AG04450 (cell line): ENCODE results near the gene TENT5C. TPM values are rescaled to one million over a fixed set of nuclear protein-coding genes. Genes with fewer than 3 reads are reported as not detected.

Source experiments
- CTCF ChIA-PET: fragments of 300-600, 350-600 bp; formaldehyde crosslinking; extraction: SDS; loops from one replicate; lab custom pipeline; 2022; ENCODE audit warnings: antibody characterized with exemption, inconsistent platforms; lab: Charles Lee
- POLR2A ChIA-PET: fragments of 350-600 bp; formaldehyde crosslinking; extraction: SDS; loops from one replicate; lab custom pipeline; 2021; ENCODE audit warnings: antibody characterized with exemption, inconsistent platforms; lab: Yijun Ruan, JAX
- DNase-seq: peaks from one replicate; pipeline ENCODE4 v3.0.0-alpha.2; 2011; ENCODE audit warnings: low read depth, low spot score
- H3K27ac ChIP-seq: one replicate; pipeline ENCODE4 v1.5.1; 2012; ENCODE audit warnings: low read depth, low read length, control low read depth
- H3K27me3 ChIP-seq: one replicate; pipeline ENCODE4 v1.6.0; 2012; ENCODE audit warnings: low read length; ENCODE audit not compliant: control insufficient read depth, insufficient read depth
- H3K4me3 ChIP-seq: 2 replicates; pipeline ENCODE4 v1.5.1; 2011; ENCODE audit warnings: mild to moderate bottlenecking, low read depth, low read length, control low read depth
- H3K9me3 ChIP-seq: 2 replicates; pipeline ENCODE4 v1.5.1; 2012; ENCODE audit warnings: low read length; ENCODE audit not compliant: control insufficient read depth, insufficient read depth
- polyA plus RNA-seq: library from polyadenylated mRNA; depleted of rRNA; stranded (reverse); fragments of >200 nt; gene quantifications from 2 replicates; pipeline ENCODE4 v1.2.3, GENCODE V29; 2011
- TF ChIP-seq, protein P1 (sequence below): IDR thresholded peaks from 2 replicates; pipeline ENCODE4 v1.5.1; 2011; ENCODE audit warnings: low read depth, low read length, control low read depth, inconsistent platforms

TENT5C gene
- polyA plus RNA-seq, 1 experiment, result 29.2 TPM

DNA sequence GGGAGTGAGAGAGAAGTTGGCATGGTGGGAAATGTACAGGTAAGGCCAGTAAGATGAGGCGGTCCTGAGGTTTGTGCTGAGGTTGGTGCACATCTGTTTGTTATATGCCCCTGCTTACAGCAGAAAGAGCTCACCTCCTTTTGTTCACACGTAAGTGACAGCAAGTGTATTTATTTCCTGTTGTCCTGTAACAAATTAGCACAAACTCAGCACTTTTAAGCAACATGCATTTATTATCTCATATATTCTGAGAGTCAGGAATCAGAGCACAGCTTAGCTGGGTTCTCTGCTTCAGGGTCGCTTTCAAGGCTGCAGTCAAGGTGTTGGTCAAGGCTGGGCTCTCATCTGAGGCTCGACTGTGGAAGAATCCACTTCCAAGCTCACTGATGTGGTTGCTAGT is 45.8 kb downstream of the TENT5C start:
- POLR2A ChIA-PET, result no interaction called here
- H3K27me3 ChIP-seq, result no peaks in the 10 kb centered on the region
- no peak for DNase-seq
- H3K27ac ChIP-seq, result no peak overlapping the region
- H3K4me3 ChIP-seq, result no peak overlapping the region
- H3K9me3 ChIP-seq, result no peaks in the 10 kb centered on the region; the same call in 1 of the 2 replicates
- CTCF ChIA-PET, result interaction anchor here (0.8 kb wide), 1 partner anchor 107 kb away, joined by 3 read pairs; no protein-coding TSS in a partner anchor
- TF ChIP-seq, protein P1, sequence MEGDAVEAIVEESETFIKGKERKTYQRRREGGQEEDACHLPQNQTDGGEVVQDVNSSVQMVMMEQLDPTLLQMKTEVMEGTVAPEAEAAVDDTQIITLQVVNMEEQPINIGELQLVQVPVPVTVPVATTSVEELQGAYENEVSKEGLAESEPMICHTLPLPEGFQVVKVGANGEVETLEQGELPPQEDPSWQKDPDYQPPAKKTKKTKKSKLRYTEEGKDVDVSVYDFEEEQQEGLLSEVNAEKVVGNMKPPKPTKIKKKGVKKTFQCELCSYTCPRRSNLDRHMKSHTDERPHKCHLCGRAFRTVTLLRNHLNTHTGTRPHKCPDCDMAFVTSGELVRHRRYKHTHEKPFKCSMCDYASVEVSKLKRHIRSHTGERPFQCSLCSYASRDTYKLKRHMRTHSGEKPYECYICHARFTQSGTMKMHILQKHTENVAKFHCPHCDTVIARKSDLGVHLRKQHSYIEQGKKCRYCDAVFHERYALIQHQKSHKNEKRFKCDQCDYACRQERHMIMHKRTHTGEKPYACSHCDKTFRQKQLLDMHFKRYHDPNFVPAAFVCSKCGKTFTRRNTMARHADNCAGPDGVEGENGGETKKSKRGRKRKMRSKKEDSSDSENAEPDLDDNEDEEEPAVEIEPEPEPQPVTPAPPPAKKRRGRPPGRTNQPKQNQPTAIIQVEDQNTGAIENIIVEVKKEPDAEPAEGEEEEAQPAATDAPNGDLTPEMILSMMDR, result no peak

DNA sequence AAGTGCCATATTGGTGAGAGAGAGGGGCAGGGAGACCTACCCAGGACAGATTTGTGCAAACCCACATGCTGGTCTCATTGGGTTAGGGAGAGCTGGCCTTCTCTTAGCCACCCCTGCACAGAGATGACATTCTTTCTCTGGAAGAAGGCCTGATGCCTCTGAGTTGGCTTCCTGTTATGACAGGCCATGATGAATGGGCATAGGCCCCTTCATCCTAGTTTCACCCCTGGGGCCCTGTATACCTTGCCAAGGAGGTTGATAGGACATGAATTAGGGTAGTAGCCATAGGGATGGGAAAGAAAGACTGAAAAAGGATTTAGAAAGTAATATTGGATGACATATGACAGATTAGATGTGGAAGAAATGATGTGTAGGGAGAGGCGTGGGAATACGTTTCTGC is 46.6 kb downstream of the TENT5C start:
- DNase-seq, result no peak
- H3K9me3 ChIP-seq, result no peaks in the 10 kb centered on the region
- ChIA-PET CTCF (no interaction called here), POLR2A (no interaction called here)
- no peak overlapping the region for H3K27ac ChIP-seq
- H3K4me3 ChIP-seq, result no peak overlapping the region
- TF ChIP-seq, protein P1, result no peak
- H3K27me3 ChIP-seq, result no peaks in the 10 kb centered on the region

DNA sequence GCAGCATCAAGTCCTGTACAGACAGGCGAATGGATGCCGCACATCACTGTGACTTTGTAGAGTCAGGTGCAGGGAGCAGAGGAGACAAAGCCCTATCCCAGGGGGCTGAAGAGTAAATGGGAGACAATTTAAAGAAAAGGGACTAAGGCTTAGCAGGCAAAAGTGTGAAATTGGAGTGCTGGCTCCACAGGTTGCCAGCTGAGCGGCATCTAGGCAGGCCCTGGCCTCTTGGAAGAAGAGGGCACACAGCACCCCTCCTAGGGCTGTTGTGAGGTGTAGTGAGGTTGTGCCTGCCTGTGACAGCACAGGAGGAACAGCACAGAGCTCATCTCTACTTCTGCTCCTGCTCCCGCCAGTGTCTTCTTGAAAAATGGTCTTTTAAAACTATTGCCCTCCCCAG is 47.3 kb downstream of the TENT5C start:
- ChIA-PET POLR2A (no interaction called here), CTCF (no interaction called here)
- DNase-seq, result no peak
- H3K4me3 ChIP-seq, result no peak overlapping the region
- H3K9me3 ChIP-seq, result no peaks in the 10 kb centered on the region
- H3K27ac ChIP-seq, result no peak overlapping the region
- H3K27me3 ChIP-seq, result no peaks in the 10 kb centered on the region
- TF ChIP-seq, protein P1, result no peak

DNA sequence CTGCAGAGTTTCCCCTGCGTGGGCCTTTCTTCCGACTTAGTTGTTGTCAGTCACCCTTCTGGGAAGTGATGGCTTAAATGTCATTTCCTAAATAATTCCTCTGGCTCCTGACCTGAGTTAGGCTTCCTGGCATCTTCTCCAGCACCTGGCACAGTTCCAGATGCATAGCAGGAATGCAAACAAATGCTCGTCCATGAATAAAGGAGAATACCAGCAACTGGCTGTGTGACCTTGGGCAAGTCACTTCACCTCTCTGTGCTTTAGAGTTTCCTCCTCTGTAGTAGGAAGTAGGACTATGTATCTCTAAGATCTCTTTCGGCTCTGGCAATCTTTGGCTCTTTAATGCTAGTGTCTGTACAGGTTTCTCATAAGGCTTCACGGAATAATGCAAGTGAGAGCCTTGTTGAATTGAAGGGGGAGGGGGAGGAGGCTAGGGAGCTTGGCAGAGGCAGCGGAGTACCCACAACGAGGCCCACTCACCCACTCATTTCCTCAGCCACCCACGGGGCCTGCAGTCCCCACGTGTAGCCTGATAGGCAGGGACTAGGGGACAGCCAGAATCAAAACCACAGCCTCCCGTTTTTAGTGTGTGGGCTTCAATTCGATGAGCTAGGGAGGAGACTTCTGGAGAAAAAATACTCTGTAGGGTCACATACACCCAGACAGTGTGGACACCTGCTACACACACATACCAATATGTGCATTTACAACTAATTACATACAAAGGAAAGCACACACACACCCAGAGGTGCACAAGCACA is 48.1 kb downstream of the TENT5C start:
- ChIA-PET POLR2A (no interaction called here), CTCF (no interaction called here)
- H3K9me3 ChIP-seq, result no peaks in the 10 kb centered on the region
- no peak overlapping the region for H3K4me3 ChIP-seq
- DNase-seq, result no peak
- H3K27me3 ChIP-seq, result no peaks in the 10 kb centered on the region
- TF ChIP-seq, protein P1, result no peak
- H3K27ac ChIP-seq, result no peak overlapping the region

DNA sequence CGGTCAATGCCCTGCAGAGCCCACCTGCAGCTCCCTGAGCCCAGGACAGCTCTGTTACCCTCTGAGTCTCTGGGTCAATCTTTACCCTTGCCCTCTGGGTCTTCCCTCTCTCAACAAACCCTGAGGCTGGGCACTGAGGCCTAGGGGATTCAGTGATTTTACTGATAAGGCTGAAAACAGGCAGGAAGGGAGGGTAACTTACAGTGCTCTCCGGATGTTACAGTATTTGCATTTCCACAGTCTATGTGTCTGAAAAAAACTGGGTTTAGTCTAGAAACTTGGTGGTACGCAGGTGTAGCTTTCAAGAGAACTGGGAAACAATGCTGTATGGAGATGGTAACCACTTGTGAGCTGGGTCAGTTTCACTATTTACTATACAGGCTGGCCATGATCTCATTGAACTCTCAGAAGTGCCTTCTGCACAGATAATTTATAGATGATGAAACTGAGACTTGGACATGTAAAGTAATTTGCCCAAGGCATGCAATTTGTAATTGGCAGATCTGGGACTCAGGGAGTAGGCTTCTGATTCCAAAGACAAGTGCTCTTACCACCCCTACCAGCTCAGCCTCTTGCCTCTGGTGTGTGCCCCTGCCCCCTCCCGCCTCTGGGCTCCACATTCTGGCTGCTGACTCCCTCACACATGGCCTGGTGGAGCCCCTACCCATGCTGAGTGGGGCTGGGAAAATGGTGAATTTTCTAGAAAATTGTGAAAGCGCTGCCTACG is 48.8 kb downstream of the TENT5C start:
- TF ChIP-seq, protein P1, result no peak
- H3K9me3 ChIP-seq, result no peaks in the 10 kb centered on the region
- no peak overlapping the region for H3K4me3 ChIP-seq
- H3K27me3 ChIP-seq, result no peaks in the 10 kb centered on the region
- ChIA-PET POLR2A (interaction anchor here (1.5 kb wide), 1 partner anchor 48 kb away, joined by 5 read pairs; no protein-coding TSS in a partner anchor), CTCF (no interaction called here)
- no peak overlapping the region for H3K27ac ChIP-seq
- no peak for DNase-seq
